ENCODE data around the gene MPI. TPM values are rescaled to one million over a fixed set of nuclear protein-coding genes. Genes with fewer than 3 reads are reported as not detected.
A peak's percentile ranks its signal among the peaks of the same experiment; 100 is the strongest.
"Not testable (repeated sequence)": the region's sequence is repeated elsewhere in the genome, so short reads cannot be mapped to it uniquely, and the experiment has no call there.

MPI gene
- total RNA-seq, 1 experiment from 2014 or later = 50.9 TPM

GRCh38 chr15:74870436-74871215, 19.2 kb upstream of the MPI start:
- DNase-seq = no peak
- H3K27me3 ChIP-seq (ENCODE audit: control insufficient read depth, insufficient read depth, low read length) = no peaks in the 10 kb centered on the region
- no peaks in the 10 kb centered on the region; the same call in none of the 2 replicates for H3K36me3 ChIP-seq (replicated peaks; ENCODE audit: control insufficient read depth, insufficient read depth, low read length)
- no peak overlapping the region for H3K4me3 ChIP-seq (ENCODE audit: insufficient read depth, low read depth, low read length)

- Histone ChIP-seq H3K4me3 (ENCODE audit: insufficient read depth, low read depth, low read length) (peak overlapping the region; percentile 83), H3K36me3 (replicated peaks; ENCODE audit: control insufficient read depth, insufficient read depth, low read length) (no peaks in the 10 kb centered on the region; the same call in 1 of the 2 replicates), H3K27me3 (ENCODE audit: control insufficient read depth, insufficient read depth, low read length) (no peaks in the 10 kb centered on the region)
- no peak for DNase-seq
Measured at GRCh38 chr15:74872702-74873035, 17.2 kb upstream of the MPI start.

GRCh38 chr15:74873036-74873755, 16.6 kb upstream of the MPI start, which contains the start of gene SCAMP2:
TSS of gene SCAMP2 (minus strand) at chr15:74873365. CDS start at chr15:74873255, 110 bp downstream.
- Histone ChIP-seq H3K27me3 (ENCODE audit: control insufficient read depth, insufficient read depth, low read length) (no peaks in the 10 kb centered on the region), H3K4me3 (ENCODE audit: insufficient read depth, low read depth, low read length) (peak within 1 kb of the TSS; percentile 83), H3K36me3 (replicated peaks; ENCODE audit: control insufficient read depth, insufficient read depth, low read length) (no peaks in the 10 kb centered on the region; the same call in 1 of the 2 replicates)
- peak; percentile 99 for DNase-seq

GRCh38 chr15:74873756-74874424, 16.0 kb upstream of the MPI start:
- Histone ChIP-seq H3K27me3 (ENCODE audit: control insufficient read depth, insufficient read depth, low read length) (no peaks in the 10 kb centered on the region), H3K36me3 (replicated peaks; ENCODE audit: control insufficient read depth, insufficient read depth, low read length) (no peaks in the 10 kb centered on the region), H3K4me3 (ENCODE audit: insufficient read depth, low read depth, low read length) (peak overlapping the region; percentile 83)
- DNase-seq = no peak

- H3K36me3 ChIP-seq (replicated peaks; ENCODE audit: control insufficient read depth, insufficient read depth, low read length) = no peaks in the 10 kb centered on the region
- DNase-seq = no peak
- no peak overlapping the region for H3K4me3 ChIP-seq (ENCODE audit: insufficient read depth, low read depth, low read length)
- no peaks in the 10 kb centered on the region for H3K27me3 ChIP-seq (ENCODE audit: control insufficient read depth, insufficient read depth, low read length)
Measured at GRCh38 chr15:74878273-74878672, 11.6 kb upstream of the MPI start.

- H3K4me3 ChIP-seq (ENCODE audit: insufficient read depth, low read depth, low read length) = no peak overlapping the region
- DNase-seq = no peak
- no peaks in the 10 kb centered on the region for H3K27me3 ChIP-seq (ENCODE audit: control insufficient read depth, insufficient read depth, low read length)
- no peaks in the 10 kb centered on the region for H3K36me3 ChIP-seq (replicated peaks; ENCODE audit: control insufficient read depth, insufficient read depth, low read length)
Measured at GRCh38 chr15:74882528-74882927, 7.3 kb upstream of the MPI start.

- Histone ChIP-seq H3K4me3 (ENCODE audit: insufficient read depth, low read depth, low read length) (no peak overlapping the region), H3K36me3 (replicated peaks; ENCODE audit: control insufficient read depth, insufficient read depth, low read length) (no peaks in the 10 kb centered on the region), H3K27me3 (ENCODE audit: control insufficient read depth, insufficient read depth, low read length) (no peaks in the 10 kb centered on the region)
- DNase-seq = no peak
Measured at GRCh38 chr15:74884428-74885223, 5.2 kb upstream of the MPI start.

- H3K4me3 ChIP-seq (ENCODE audit: insufficient read depth, low read depth, low read length) = no peak overlapping the region
- H3K27me3 ChIP-seq (ENCODE audit: control insufficient read depth, insufficient read depth, low read length) = no peaks in the 10 kb centered on the region
- no peak for DNase-seq
- no peaks in the 10 kb centered on the region for H3K36me3 ChIP-seq (replicated peaks; ENCODE audit: control insufficient read depth, insufficient read depth, low read length)
Measured at GRCh38 chr15:74885461-74885860, 4.4 kb upstream of the MPI start.

- not testable (repeated sequence) for H3K27me3 ChIP-seq (ENCODE audit: control insufficient read depth, insufficient read depth, low read length); H3K4me3 ChIP-seq (ENCODE audit: insufficient read depth, low read depth, low read length); DNase-seq
- H3K36me3 ChIP-seq (replicated peaks; ENCODE audit: control insufficient read depth, insufficient read depth, low read length) = peaks cover 10% of the 10 kb centered on the region
Measured at GRCh38 chr15:74887537-74888193, 2.2 kb upstream of the MPI start.

- Histone ChIP-seq H3K36me3 (replicated peaks; ENCODE audit: control insufficient read depth, insufficient read depth, low read length) (peaks cover 21% of the 10 kb centered on the region), H3K4me3 (ENCODE audit: insufficient read depth, low read depth, low read length) (no peak overlapping the region), H3K27me3 (ENCODE audit: control insufficient read depth, insufficient read depth, low read length) (no peaks in the 10 kb centered on the region)
- no peak for DNase-seq
Measured at GRCh38 chr15:74888716-74889115, 1.1 kb upstream of the MPI start.

- H3K27me3 ChIP-seq (ENCODE audit: control insufficient read depth, insufficient read depth, low read length) = no peaks in the 10 kb centered on the region
- peak overlapping the region; percentile 97 for H3K4me3 ChIP-seq (ENCODE audit: insufficient read depth, low read depth, low read length)
- peaks cover 21% of the 10 kb centered on the region for H3K36me3 ChIP-seq (replicated peaks; ENCODE audit: control insufficient read depth, insufficient read depth, low read length)
- peak; percentile 77 for DNase-seq
Measured at GRCh38 chr15:74889390-74889882, 406 bp upstream of the MPI start.

GRCh38 chr15:74890665-74890960, 771 bp downstream of the MPI start:
- DNase-seq = no peak
- Histone ChIP-seq H3K36me3 (replicated peaks; ENCODE audit: control insufficient read depth, insufficient read depth, low read length) (peaks cover 21% of the 10 kb centered on the region), H3K27me3 (ENCODE audit: control insufficient read depth, insufficient read depth, low read length) (no peaks in the 10 kb centered on the region), H3K4me3 (ENCODE audit: insufficient read depth, low read depth, low read length) (peak overlapping the region; percentile 97)

GRCh38 chr15:74891469-74891868, 1.6 kb downstream of the MPI start:
- Histone ChIP-seq H3K27me3 (ENCODE audit: control insufficient read depth, insufficient read depth, low read length) (no peaks in the 10 kb centered on the region), H3K36me3 (replicated peaks; ENCODE audit: control insufficient read depth, insufficient read depth, low read length) (peaks cover 24% of the 10 kb centered on the region), H3K4me3 (ENCODE audit: insufficient read depth, low read depth, low read length) (no peak overlapping the region)
- DNase-seq = no peak

GRCh38 chr15:74892313-74892712, 2.5 kb downstream of the MPI start:
- Histone ChIP-seq H3K4me3 (ENCODE audit: insufficient read depth, low read depth, low read length) (no peak overlapping the region), H3K36me3 (replicated peaks; ENCODE audit: control insufficient read depth, insufficient read depth, low read length) (peaks cover 24% of the 10 kb centered on the region), H3K27me3 (ENCODE audit: control insufficient read depth, insufficient read depth, low read length) (no peaks in the 10 kb centered on the region)
- DNase-seq = no peak
